Measurements from ENCODE around the gene PDE4DIP. TPM values are rescaled to one million over a fixed set of nuclear protein-coding genes. Genes with fewer than 3 reads are reported as not detected.
"Not testable (repeated sequence)": the region's sequence is repeated elsewhere in the genome, so short reads cannot be mapped to it uniquely, and the experiment has no call there.

PDE4DIP gene
- total and polyA plus RNA-seq, 2 donors (not counting 3 experiments of a cell fraction or from before 2014, with no cell fraction given), result 6.3 to 26.4 TPM

- H3K9ac ChIP-seq (replicated peaks; ENCODE audit: extremely low read depth, insufficient read depth, low read length); H3K9me3 ChIP-seq (replicated peaks; ENCODE audit: control insufficient read depth, insufficient read depth, low read length); H3K4me1 ChIP-seq (ENCODE audit: control insufficient read depth, extremely low read depth, insufficient read depth, low read length); CTCF ChIA-PET; H3K27me3 ChIP-seq (ENCODE audit: control insufficient read depth in 2 of 2, insufficient read depth in 2 of 2, low read length in 2 of 2); BruUV-seq (replicated peaks); H3K36me3 ChIP-seq (ENCODE audit: control insufficient read depth in 2 of 2, extremely low read depth in 1 of 2, insufficient read depth in 2 of 2, low read length in 2 of 2); dilution Hi-C loops (cut with MboI; ENCODE audit: extremely low pct_ligation_motif_present, low sequenced_read_pairs); H3K4me3 ChIP-seq (replicated peaks in 1 of 3; ENCODE audit: insufficient read depth in 1 of 3, low read depth in 1 of 3, low read length in 3 of 3); POLR2A ChIA-PET; H4K20me1 ChIP-seq (replicated peaks; ENCODE audit: control insufficient read depth, extremely low read depth, insufficient read depth, low read length); H3K79me2 ChIP-seq (ENCODE audit: control insufficient read depth, insufficient read depth, low read length); H2AFZ ChIP-seq (ENCODE audit: low read depth, low read length); H3K9me1 ChIP-seq (replicated peaks; ENCODE audit: control insufficient read depth, extremely low read depth, insufficient read depth, low read length); intact Hi-C loops (cut with micrococcal nuclease): not testable (repeated sequence)
- peak; percentile 86 for FAIRE-seq
- Histone ChIP-seq H3K27ac (ENCODE audit: insufficient read depth, low read depth, low read length) (peak overlapping the region; percentile 78), H3K4me2 (ENCODE audit: insufficient read depth, low read length) (peak overlapping the region; percentile 54)
- DNase-seq (ENCODE audit: low read depth, low spot score), result peak; percentile 48
These were observed 131.2 kb downstream of the PDE4DIP start for GRCh38 chr1:148975453-148975852.

DNA sequence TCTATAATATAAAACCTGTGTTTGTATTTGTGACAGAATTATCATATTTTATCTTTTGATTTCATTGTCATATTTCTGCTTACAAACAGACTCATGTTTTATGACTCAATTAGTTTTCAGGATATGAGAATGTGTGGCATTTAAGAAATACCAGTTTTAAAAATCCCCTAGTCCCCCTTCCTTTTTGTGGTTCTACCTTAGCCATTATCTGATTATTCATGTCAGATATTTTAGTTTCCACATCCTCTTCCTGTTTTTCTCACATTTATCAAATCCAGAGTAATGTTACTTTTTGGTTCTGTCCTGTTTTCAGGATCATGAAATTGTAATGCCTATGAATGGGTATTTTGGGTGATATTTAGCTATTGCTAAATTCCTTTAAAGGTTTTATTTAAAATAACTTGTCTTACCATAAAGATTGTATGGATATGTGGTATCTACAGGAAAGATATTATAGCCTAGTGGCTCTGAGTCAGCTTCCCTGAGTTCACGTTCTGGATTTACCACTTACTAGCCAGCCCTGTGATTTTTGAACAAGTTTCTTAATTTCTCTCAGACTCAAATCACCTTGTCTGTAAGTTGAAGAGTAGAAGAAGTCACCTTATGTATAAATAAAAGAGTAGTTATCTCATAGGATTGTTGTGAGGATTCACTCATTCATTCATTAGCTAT is 131.8 kb downstream of the PDE4DIP start:
- H3K9ac ChIP-seq (replicated peaks; ENCODE audit: extremely low read depth, insufficient read depth, low read length); H3K4me1 ChIP-seq (ENCODE audit: control insufficient read depth, extremely low read depth, insufficient read depth, low read length); POLR2A ChIA-PET; H3K79me2 ChIP-seq (ENCODE audit: control insufficient read depth, insufficient read depth, low read length); CTCF ChIA-PET; H3K36me3 ChIP-seq (ENCODE audit: control insufficient read depth in 2 of 2, extremely low read depth in 1 of 2, insufficient read depth in 2 of 2, low read length in 2 of 2); H3K27me3 ChIP-seq (ENCODE audit: control insufficient read depth in 2 of 2, insufficient read depth in 2 of 2, low read length in 2 of 2); H4K20me1 ChIP-seq (replicated peaks; ENCODE audit: control insufficient read depth, extremely low read depth, insufficient read depth, low read length); H2AFZ ChIP-seq (ENCODE audit: low read depth, low read length); dilution Hi-C loops (cut with MboI; ENCODE audit: extremely low pct_ligation_motif_present, low sequenced_read_pairs); intact Hi-C loops (cut with micrococcal nuclease); FAIRE-seq; H3K4me3 ChIP-seq (replicated peaks in 1 of 3; ENCODE audit: insufficient read depth in 1 of 3, low read depth in 1 of 3, low read length in 3 of 3); H3K9me3 ChIP-seq (replicated peaks; ENCODE audit: control insufficient read depth, insufficient read depth, low read length); H3K9me1 ChIP-seq (replicated peaks; ENCODE audit: control insufficient read depth, extremely low read depth, insufficient read depth, low read length): not testable (repeated sequence)
- peak; percentile 66 for DNase-seq (ENCODE audit: low read depth, low spot score)
- peak overlapping the region; percentile 78 for H3K27ac ChIP-seq (ENCODE audit: insufficient read depth, low read depth, low read length)
- BruUV-seq (replicated peaks), result TSS peak; percentile 75
- peak overlapping the region; percentile 54 for H3K4me2 ChIP-seq (ENCODE audit: insufficient read depth, low read length)

- H3K36me3 ChIP-seq (ENCODE audit: control insufficient read depth in 2 of 2, extremely low read depth in 1 of 2, insufficient read depth in 2 of 2, low read length in 2 of 2); H3K27ac ChIP-seq (ENCODE audit: insufficient read depth, low read depth, low read length); BruUV-seq (replicated peaks); H3K27me3 ChIP-seq (ENCODE audit: control insufficient read depth in 2 of 2, insufficient read depth in 2 of 2, low read length in 2 of 2); intact Hi-C loops (cut with micrococcal nuclease); POLR2A ChIA-PET; FAIRE-seq; H3K4me3 ChIP-seq (replicated peaks in 1 of 3; ENCODE audit: insufficient read depth in 1 of 3, low read depth in 1 of 3, low read length in 3 of 3); dilution Hi-C loops (cut with MboI; ENCODE audit: extremely low pct_ligation_motif_present, low sequenced_read_pairs); DNase-seq (ENCODE audit: low read depth, low spot score); H3K79me2 ChIP-seq (ENCODE audit: control insufficient read depth, insufficient read depth, low read length); H3K4me1 ChIP-seq (ENCODE audit: control insufficient read depth, extremely low read depth, insufficient read depth, low read length); H3K4me2 ChIP-seq (ENCODE audit: insufficient read depth, low read length); H3K9me1 ChIP-seq (replicated peaks; ENCODE audit: control insufficient read depth, extremely low read depth, insufficient read depth, low read length); CTCF ChIA-PET; H3K9ac ChIP-seq (replicated peaks; ENCODE audit: extremely low read depth, insufficient read depth, low read length); H2AFZ ChIP-seq (ENCODE audit: low read depth, low read length); H3K9me3 ChIP-seq (replicated peaks; ENCODE audit: control insufficient read depth, insufficient read depth, low read length); H4K20me1 ChIP-seq (replicated peaks; ENCODE audit: control insufficient read depth, extremely low read depth, insufficient read depth, low read length): not testable (repeated sequence)
These were observed 133.6 kb downstream of the PDE4DIP start for GRCh38 chr1:148977785-148978184.

DNA sequence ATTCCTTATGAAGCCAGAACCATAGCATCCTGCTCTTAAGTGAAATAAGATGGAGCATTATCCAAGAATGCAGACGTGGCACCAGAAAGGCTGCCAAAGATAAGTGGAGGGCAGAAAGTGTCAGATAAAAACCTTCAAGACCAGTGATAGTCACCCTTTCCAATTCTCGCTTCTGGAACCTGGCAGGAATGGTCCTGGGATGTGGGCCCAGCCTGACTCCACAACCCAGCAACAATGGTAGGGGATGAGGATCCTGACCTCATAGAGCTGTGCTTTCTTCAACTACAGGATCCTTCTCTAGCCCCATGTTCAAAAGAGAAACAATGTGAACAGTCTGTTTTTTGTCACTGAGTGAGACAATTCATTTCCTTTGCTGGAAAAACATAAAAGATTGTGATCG is 145.2 kb downstream of the PDE4DIP start:
- H3K79me2 ChIP-seq (ENCODE audit: control insufficient read depth, insufficient read depth, low read length); FAIRE-seq; H3K9me1 ChIP-seq (replicated peaks; ENCODE audit: control insufficient read depth, extremely low read depth, insufficient read depth, low read length); H3K27me3 ChIP-seq (ENCODE audit: control insufficient read depth in 2 of 2, insufficient read depth in 2 of 2, low read length in 2 of 2); H3K9ac ChIP-seq (replicated peaks; ENCODE audit: extremely low read depth, insufficient read depth, low read length); BruUV-seq (replicated peaks); H3K27ac ChIP-seq (ENCODE audit: insufficient read depth, low read depth, low read length); H4K20me1 ChIP-seq (replicated peaks; ENCODE audit: control insufficient read depth, extremely low read depth, insufficient read depth, low read length); H3K36me3 ChIP-seq (ENCODE audit: control insufficient read depth in 2 of 2, extremely low read depth in 1 of 2, insufficient read depth in 2 of 2, low read length in 2 of 2); intact Hi-C loops (cut with micrococcal nuclease); H3K4me2 ChIP-seq (ENCODE audit: insufficient read depth, low read length); dilution Hi-C loops (cut with MboI; ENCODE audit: extremely low pct_ligation_motif_present, low sequenced_read_pairs); H3K4me3 ChIP-seq (replicated peaks in 1 of 3; ENCODE audit: insufficient read depth in 1 of 3, low read depth in 1 of 3, low read length in 3 of 3); POLR2A ChIA-PET; H2AFZ ChIP-seq (ENCODE audit: low read depth, low read length); CTCF ChIA-PET; H3K4me1 ChIP-seq (ENCODE audit: control insufficient read depth, extremely low read depth, insufficient read depth, low read length); H3K9me3 ChIP-seq (replicated peaks; ENCODE audit: control insufficient read depth, insufficient read depth, low read length): not testable (repeated sequence)
- DNase-seq (ENCODE audit: low read depth, low spot score), result peak; percentile 16

Data from endothelial cell of umbilical vein (primary cell).